Endothelial cell of umbilical vein (primary cell): Measurements from ENCODE around the gene S100A16. TPM values are rescaled to one million over a fixed set of nuclear protein-coding genes. Genes with fewer than 3 reads are reported as not detected.

Source experiments
- BruUV-seq: library from RNA; stranded (reverse); fragments of 400-500 nt; replicated peaks from 2 replicates; lab custom pipeline; 2021; lab: Mats Ljungman, UMichigan
- CTCF ChIA-PET: fragments of 300-600, 350-600 bp; sonication (Branson Sonifier 250); formaldehyde crosslinking; loops from one replicate; lab custom pipeline; 2021; ENCODE audit warnings: antibody characterized with exemption, inconsistent platforms; lab: Charles Lee
- POLR2A ChIA-PET: fragments of 300-600, 350-600 bp; sonication (Branson Sonifier 250); formaldehyde crosslinking; loops from one replicate; lab custom pipeline; 2021; ENCODE audit warnings: antibody characterized with exemption, inconsistent platforms; lab: Charles Lee
- DNase-seq: peaks from one replicate; pipeline ENCODE4 v3.0.0-alpha.2; 2011; ENCODE audit warnings: low read depth, low spot score
- FAIRE-seq: peaks from 2 replicates; lab custom pipeline; 2011; peaks lifted over from hg19 to GRCh38; lab: Jason Lieb, UNC
- H2AFZ ChIP-seq: 2 replicates; pipeline ENCODE4 v1.6.0; 2012; ENCODE audit warnings: low read depth, low read length, control low read depth, inconsistent platforms
- H3K27ac ChIP-seq: 2 replicates; pipeline ENCODE4 v1.5.1; 2011; ENCODE audit warnings: low read depth, mild to moderate bottlenecking, control low read depth, low read length, moderate library complexity; ENCODE audit not compliant: insufficient read depth
- H3K27me3 ChIP-seq, 2 experiments: 2 replicates each; pipeline versions ENCODE4 v1.6.0 to v1.6.1; 2011; ENCODE audit warnings: low read length in 2 of 2, mixed read lengths in 1 of 2; ENCODE audit not compliant: control insufficient read depth in 2 of 2, insufficient read depth in 2 of 2
- H3K36me3 ChIP-seq, 2 experiments: 2 replicates in 1 of 2; 3 replicates in 1 of 2; pipeline ENCODE4 v1.5.1; 2011; ENCODE audit warnings: low read length in 2 of 2, mild to moderate bottlenecking in 1 of 2, moderate library complexity in 1 of 2; ENCODE audit not compliant: control insufficient read depth in 2 of 2, insufficient read depth in 2 of 2; ENCODE audit errors: extremely low read depth in 1 of 2
- H3K4me1 ChIP-seq: 3 replicates; pipeline ENCODE4 v1.5.1; 2011; ENCODE audit warnings: mild to moderate bottlenecking, low read length; ENCODE audit not compliant: control insufficient read depth, insufficient read depth; ENCODE audit errors: extremely low read depth
- H3K4me2 ChIP-seq: 2 replicates; pipeline ENCODE4 v1.6.1; 2011; ENCODE audit warnings: low read length, control low read depth, mixed read lengths; ENCODE audit not compliant: insufficient read depth
- H3K4me3 ChIP-seq, 3 experiments: fragments of 200-600 bp in 1 of 3; sonication (generic), shearing (Covaris generic) in 1 of 3; replicated peaks in 1 of 3; 2 replicates each; pipeline ENCODE4 v1.5.1; 2011 to 2016; ENCODE audit warnings: control low read depth in 3 of 3, low read length in 3 of 3, mild to moderate bottlenecking in 2 of 3, inconsistent platforms in 1 of 3, low read depth in 1 of 3, moderate library complexity in 1 of 3; ENCODE audit not compliant: insufficient read depth in 1 of 3
- H3K79me2 ChIP-seq: 2 replicates; pipeline ENCODE4 v1.6.0; 2012; ENCODE audit warnings: low read length, inconsistent platforms; ENCODE audit not compliant: control insufficient read depth, insufficient read depth
- H3K9ac ChIP-seq: replicated peaks from 2 replicates; pipeline ENCODE3; 2011; ENCODE audit warnings: low read length, control low read depth; ENCODE audit not compliant: insufficient read depth; ENCODE audit errors: extremely low read depth
- H3K9me1 ChIP-seq: replicated peaks from 3 replicates; pipeline ENCODE4 v1.6.0; 2011; ENCODE audit warnings: mild to moderate bottlenecking, low read length; ENCODE audit not compliant: control insufficient read depth, insufficient read depth; ENCODE audit errors: extremely low read depth
- H3K9me3 ChIP-seq: replicated peaks from 2 replicates; pipeline ENCODE4 v1.5.1; 2012; ENCODE audit warnings: low read length, inconsistent platforms; ENCODE audit not compliant: control insufficient read depth, insufficient read depth
- H4K20me1 ChIP-seq: replicated peaks from 2 replicates; pipeline ENCODE3; 2011; ENCODE audit warnings: mild to moderate bottlenecking, low read length; ENCODE audit not compliant: control insufficient read depth, insufficient read depth; ENCODE audit errors: extremely low read depth
- CTCF ChIP-seq, 2 donors: IDR thresholded peaks; 1 replicate in 1 of 2; 2 replicates in 1 of 2; pipeline ENCODE4 v1.5.1; 2011; ENCODE audit warnings: low read length in 2 of 2, mild to moderate bottlenecking in 2 of 2, moderate library complexity in 2 of 2, control low read depth in 1 of 2, inconsistent platforms in 1 of 2, low read depth in 1 of 2; ENCODE audit not compliant: insufficient read depth in 1 of 2; ENCODE audit errors: extremely low read depth in 1 of 2
- FOS ChIP-seq: IDR thresholded peaks from 2 replicates; pipeline ENCODE4 v1.6.1; 2011; ENCODE audit warnings: mild to moderate bottlenecking, low read length, moderate library complexity, borderline replicate concordance; ENCODE audit not compliant: insufficient read depth
- GATA2 ChIP-seq: IDR thresholded peaks from 2 replicates; pipeline ENCODE4 v1.7.0; 2011; ENCODE audit warnings: low read depth, mild to moderate bottlenecking, moderate library complexity, mixed read lengths, low read length; ENCODE audit not compliant: insufficient read length, insufficient read depth
- MAX ChIP-seq: IDR thresholded peaks from 2 replicates; pipeline ENCODE4 v1.6.1; 2011; ENCODE audit not compliant: insufficient read depth, insufficient read length
- MYC ChIP-seq: IDR thresholded peaks from one replicate; pipeline ENCODE4 v1.6.1; 2011; ENCODE audit warnings: mild to moderate bottlenecking, low read depth, low read length
- POLR2A ChIP-seq: IDR thresholded peaks from 2 replicates; pipeline ENCODE4 v1.6.1; 2012; ENCODE audit warnings: low read depth, mild to moderate bottlenecking, control low read depth, low read length
- POLR2AphosphoS5 ChIP-seq: IDR thresholded peaks from 2 replicates; pipeline ENCODE4 v1.6.1; 2012; ENCODE audit warnings: low read depth, mild to moderate bottlenecking, control low read depth, low read length, moderate library complexity; ENCODE audit not compliant: insufficient read depth
- dilution Hi-C: fragments of 300-500 bp; cut with MboI; formaldehyde crosslinking; loops from one replicate; pipeline ENCODE4 v1.15.0; 2019; ENCODE audit warnings: low sequenced_read_pairs; ENCODE audit not compliant: extremely low pct_ligation_motif_present
- intact Hi-C: fragments of 100-400 bp; cut with micrococcal nuclease; formaldehyde crosslinking; loops from one replicate; pipeline ENCODE4 v1.10.0; 2022
- polyA plus RNA-seq, 4 experiments: library from polyadenylated mRNA; depleted of rRNA in 3 of 4; stranded (reverse) in 3 of 4; unstranded in 1 of 4; fragments of >200 nt; gene quantifications; 2 replicates each; pipeline versions ENCODE4 v1.2.1 to v1.2.3, GENCODE V29; 2011 to 2012; ENCODE audit warnings: missing spikeins in 1 of 4
- total RNA-seq: library from RNA; stranded (reverse); gene quantifications from 2 replicates; pipeline ENCODE4 v1.2.3, GENCODE V29; 2021

The S100A16 gene
- total and polyA plus RNA-seq, 2 donors (not counting 3 experiments of a cell fraction or from before 2014, with no cell fraction given), result 701 to 1,770 TPM

GRCh38 chr1:153608089-153608682, 4.8 kb downstream of the S100A16 start:
- Histone ChIP-seq H4K20me1 (no peaks in the 10 kb centered on the region), H3K36me3 (peaks cover 13% of the 10 kb centered on the region in 2 experiments), H3K9me3 (no peaks in the 10 kb centered on the region), H3K9ac (peak overlapping the region; percentile 98), H3K27ac (peak overlapping the region; percentile 98), H2AFZ (no peak overlapping the region), H3K27me3 (no peaks in the 10 kb centered on the region), H3K4me1 (peaks cover 40% of the 10 kb centered on the region), H3K4me2 (peak overlapping the region; percentile 83), H3K79me2 (peaks cover 45% of the 10 kb centered on the region), H3K9me1 (no peaks in the 10 kb centered on the region), H3K4me3 (peak overlapping the region; percentile 2 to 87 (median 86))
- dilution Hi-C loops (no loop called here), intact Hi-C loops (loop anchor here (1.0 kb wide), 2 partner anchors 36 to 42 kb away; no protein-coding TSS in a partner anchor)
- POLR2A ChIA-PET, result interaction anchor here (0.5 to 4.9 kb wide), 11 partner anchors 10 to 42 kb away, joined by 3 to 43 read pairs (median 4); partner anchors contain the start of genes CHTOP, S100A1 and S100A13
- CTCF ChIA-PET, result interaction anchor here (1.1 to 7.7 kb wide), 8 partner anchors 9 to 98 kb away, joined by 3 to 54 read pairs (median 7); partner anchors contain the start of genes CHTOP, S100A1 and S100A13
- TF ChIP-seq MAX, result no peak
- no peak for TF ChIP-seq FOS
- peak; percentile 62 for TF ChIP-seq POLR2AphosphoS5
- no peak for TF ChIP-seq CTCF (IDR thresholded peaks at IDR 0.05; ENCODE audit: extremely low read depth in 1 of 2, insufficient read depth in 1 of 2, low read depth in 1 of 2, low read length in 2 of 2)
- peak; percentile 34 for TF ChIP-seq POLR2A
- no peak for TF ChIP-seq MYC
- TF ChIP-seq GATA2, result no peak
- DNase-seq, result peak; percentile 62
- TSS peak; percentile 38 for BruUV-seq
- peak; percentile 84 for FAIRE-seq
